ENCODE measurements around the gene PTPRD. TPM values are rescaled to one million over a fixed set of nuclear protein-coding genes. Genes with fewer than 3 reads are reported as not detected.

Gene PTPRD
- total RNA-seq, 1 donor from 2014 or later = 6.9 TPM

- TF ChIP-seq CTCF (IDR thresholded peaks at IDR 0.05) = no peak
- Histone ChIP-seq H3K4me1 (no peaks in the 10 kb centered on the region), H3K27me3 (no peaks in the 10 kb centered on the region), H3K36me3 (no peaks in the 10 kb centered on the region), H3K27ac (no peak overlapping the region), H3K4me3 (no peak overlapping the region), H3K9me3 (no peaks in the 10 kb centered on the region)
- intact Hi-C loops (cut with DNase I) = no loop called here
- no peak for DNase-seq (ENCODE audit: low spot score in 2 of 2)
Measured at GRCh38 chr9:10048994-10049393, 563.8 kb downstream of the PTPRD start.

GRCh38 chr9:10045598-10045997 is 567.2 kb downstream of the PTPRD start:
- Histone ChIP-seq H3K9me3 (no peaks in the 10 kb centered on the region), H3K4me1 (no peaks in the 10 kb centered on the region), H3K27ac (no peak overlapping the region), H3K27me3 (no peaks in the 10 kb centered on the region), H3K4me3 (no peak overlapping the region), H3K36me3 (no peaks in the 10 kb centered on the region)
- no peak for DNase-seq (ENCODE audit: low spot score in 2 of 2)
- intact Hi-C loops (cut with DNase I) = no loop called here
- peak in 1 of 3 experiments; percentile 14 for TF ChIP-seq CTCF (IDR thresholded peaks at IDR 0.05)

- intact Hi-C loops (cut with DNase I) = no loop called here
- Histone ChIP-seq H3K36me3 (no peaks in the 10 kb centered on the region), H3K4me1 (no peaks in the 10 kb centered on the region), H3K27ac (no peak overlapping the region), H3K4me3 (no peak overlapping the region), H3K9me3 (no peaks in the 10 kb centered on the region), H3K27me3 (no peaks in the 10 kb centered on the region)
- TF ChIP-seq CTCF (IDR thresholded peaks at IDR 0.05) = no peak
- DNase-seq (ENCODE audit: low spot score in 2 of 2) = no peak
Measured at GRCh38 chr9:10041726-10042229, 571.0 kb downstream of the PTPRD start.

- Histone ChIP-seq H3K36me3 (no peaks in the 10 kb centered on the region), H3K27me3 (no peaks in the 10 kb centered on the region), H3K9me3 (peaks cover 0 to 3% of the 10 kb centered on the region in 2 donors), H3K4me1 (no peaks in the 10 kb centered on the region), H3K4me3 (no peak overlapping the region), H3K27ac (no peak overlapping the region)
- intact Hi-C loops (cut with DNase I) = no loop called here
- DNase-seq (ENCODE audit: low spot score in 2 of 2) = no peak
- no peak for TF ChIP-seq CTCF (IDR thresholded peaks at IDR 0.05)
Measured at GRCh38 chr9:10036095-10036494, 576.7 kb downstream of the PTPRD start.

- Histone ChIP-seq H3K4me3 (no peak overlapping the region), H3K27me3 (no peaks in the 10 kb centered on the region), H3K36me3 (no peaks in the 10 kb centered on the region), H3K4me1 (no peaks in the 10 kb centered on the region), H3K27ac (no peak overlapping the region), H3K9me3 (peaks cover 0 to 3% of the 10 kb centered on the region in 2 donors)
- no peak for DNase-seq (ENCODE audit: low spot score in 2 of 2)
- intact Hi-C loops (cut with DNase I) = no loop called here
- TF ChIP-seq CTCF (IDR thresholded peaks at IDR 0.05) = no peak
Measured at GRCh38 chr9:10032166-10032565, 580.6 kb downstream of the PTPRD start.

GRCh38 chr9:10026443-10026984 is 586.3 kb downstream of the PTPRD start:
- Histone ChIP-seq H3K4me1 (no peaks in the 10 kb centered on the region), H3K9me3 (no peaks in the 10 kb centered on the region), H3K27ac (no peak overlapping the region), H3K27me3 (no peaks in the 10 kb centered on the region), H3K36me3 (no peaks in the 10 kb centered on the region), H3K4me3 (no peak overlapping the region)
- TF ChIP-seq CTCF (IDR thresholded peaks at IDR 0.05) = no peak
- intact Hi-C loops (cut with DNase I) = no loop called here
- no peak for DNase-seq (ENCODE audit: low spot score in 2 of 2)
